H1 (cell line): Measurements from ENCODE around the gene MRPS15. TPM values are rescaled to one million over a fixed set of nuclear protein-coding genes. Genes with fewer than 3 reads are reported as not detected.

Experiments
- CTCF ChIA-PET: fragments of 300-600 bp; sonication (Branson Sonifier 250); formaldehyde crosslinking; loops from one replicate; lab custom pipeline; 2021; ENCODE audit not compliant: partially characterized antibody; lab: Charles Lee
- POLR2A ChIA-PET: fragments of 300-600 bp; sonication (Branson Sonifier 250); formaldehyde crosslinking; loops from one replicate; lab custom pipeline; 2021; ENCODE audit warnings: inconsistent platforms; ENCODE audit not compliant: partially characterized antibody; lab: Charles Lee
- DNase-seq, 2 experiments: peaks; one replicate each; pipeline versions ENCODE4 v3.0.0 to v3.0.0-alpha.2; 2010 to 2022; ENCODE audit warnings: low spot score in 2 of 2, low read depth in 1 of 2, mixed read lengths in 1 of 2
- FAIRE-seq: peaks from 2 replicates; lab custom pipeline; 2011; peaks lifted over from hg19 to GRCh38; lab: Jason Lieb, UNC
- H2AFZ ChIP-seq: 2 replicates; pipeline ENCODE4 v1.8.1; 2012; ENCODE audit warnings: low read length, inconsistent platforms
- H2AK5ac ChIP-seq: 2 replicates; pipeline ENCODE4 v1.6.1; 2013; ENCODE audit warnings: low read depth, low read length
- H2BK120ac ChIP-seq: replicated peaks from 2 replicates; pipeline ENCODE3; 2013; ENCODE audit warnings: low read depth, low read length, inconsistent platforms
- H2BK12ac ChIP-seq: 2 replicates; pipeline ENCODE4 v1.6.1; 2013; ENCODE audit warnings: low read depth, low read length
- H2BK15ac ChIP-seq: 2 replicates; pipeline ENCODE4 v1.6.1; 2013; ENCODE audit warnings: low read length
- H2BK20ac ChIP-seq: 2 replicates; pipeline ENCODE4 v1.6.1; 2013; ENCODE audit warnings: low read length
- H2BK5ac ChIP-seq: 2 replicates; pipeline ENCODE4 v1.6.1; 2013; ENCODE audit warnings: low read depth, low read length
- H3K14ac ChIP-seq: 2 replicates; pipeline ENCODE4 v1.6.1; 2013; ENCODE audit warnings: inconsistent platforms; ENCODE audit not compliant: insufficient read length
- H3K18ac ChIP-seq: 2 replicates; pipeline ENCODE4 v1.6.1; 2013; ENCODE audit warnings: low read length; ENCODE audit errors: extremely low read depth
- H3K23ac ChIP-seq: 2 replicates; pipeline ENCODE4 v1.6.1; 2013; ENCODE audit warnings: inconsistent platforms; ENCODE audit not compliant: insufficient read length
- H3K23me2 ChIP-seq: 2 replicates; pipeline ENCODE4 v1.6.1; 2013; ENCODE audit warnings: low read depth, low read length
- H3K27ac ChIP-seq: 2 replicates; pipeline ENCODE4 v1.6.1; 2011; ENCODE audit warnings: low read depth, low read length, inconsistent platforms
- H3K27me3 ChIP-seq, 4 experiments: replicated peaks in 1 of 4; 1 replicate in 1 of 4; 2 replicates in 3 of 4; pipeline versions ENCODE4 v1.6.1 to v1.8.1; 2011 to 2013; ENCODE audit warnings: low read length in 3 of 4, mild to moderate bottlenecking in 3 of 4, inconsistent platforms in 2 of 4, mixed read lengths in 2 of 4, moderate library complexity in 1 of 4; ENCODE audit not compliant: control insufficient read depth in 3 of 4, insufficient read depth in 3 of 4; ENCODE audit errors: extremely low read depth in 1 of 4
- H3K36me3 ChIP-seq, 4 experiments: 2 replicates each; pipeline versions ENCODE4 v1.6.1 to v1.8.1; 2011 to 2013; ENCODE audit warnings: mild to moderate bottlenecking in 4 of 4, low read length in 3 of 4, moderate library complexity in 2 of 4, control low read depth in 1 of 4, inconsistent platforms in 1 of 4; ENCODE audit not compliant: insufficient read depth in 4 of 4, control insufficient read depth in 2 of 4
- H3K4ac ChIP-seq: replicated peaks from 2 replicates; pipeline ENCODE3; 2013; ENCODE audit warnings: low read length, low read depth, mixed read lengths, inconsistent platforms; ENCODE audit not compliant: insufficient read length
- H3K4me1 ChIP-seq, 4 experiments: replicated peaks in 1 of 4; 1 replicate in 1 of 4; 2 replicates in 3 of 4; pipeline versions ENCODE4 v1.6.1 to v1.8.1; 2011 to 2013; ENCODE audit warnings: low read length in 3 of 4, inconsistent platforms in 2 of 4, mixed read lengths in 1 of 4; ENCODE audit not compliant: insufficient read depth in 4 of 4, control insufficient read depth in 3 of 4
- H3K4me2 ChIP-seq, 2 experiments: 2 replicates each; pipeline versions ENCODE4 v1.6.1 to v1.8.1; 2011 to 2013; ENCODE audit warnings: low read depth in 2 of 2, low read length in 2 of 2, control low read depth in 1 of 2, inconsistent platforms in 1 of 2, mild to moderate bottlenecking in 1 of 2; ENCODE audit not compliant: insufficient read depth in 1 of 2
- H3K4me3 ChIP-seq, 4 experiments: fragments of 200-600, 300-600 bp in 1 of 4; sonication (generic), shearing (Covaris generic), sonication (Bioruptor Twin) in 1 of 4; 2 replicates each; pipeline versions ENCODE4 v1.5.1 to v1.8.1; 2011 to 2016; ENCODE audit warnings: low read length in 4 of 4, low read depth in 3 of 4, control low read depth in 2 of 4, inconsistent platforms in 2 of 4, mild to moderate bottlenecking in 2 of 4, mixed read lengths in 1 of 4, moderate library complexity in 1 of 4; ENCODE audit not compliant: insufficient read depth in 2 of 4; ENCODE audit errors: extremely low read depth in 1 of 4
- H3K56ac ChIP-seq: replicated peaks from 2 replicates; pipeline ENCODE3; 2013; ENCODE audit warnings: low read depth, mild to moderate bottlenecking, mixed read lengths, low read length, inconsistent platforms; ENCODE audit not compliant: insufficient read length
- H3K79me1 ChIP-seq: 2 replicates; pipeline ENCODE4 v1.6.1; 2013; ENCODE audit warnings: low read depth, low read length, control low read depth
- H3K79me2 ChIP-seq, 2 experiments: 2 replicates each; pipeline versions ENCODE4 v1.6.1 to v1.8.1; 2012 to 2013; ENCODE audit warnings: low read length in 2 of 2, mild to moderate bottlenecking in 2 of 2, inconsistent platforms in 1 of 2; ENCODE audit not compliant: insufficient read depth in 2 of 2, control insufficient read depth in 1 of 2
- H3K9ac ChIP-seq, 4 experiments: replicated peaks in 1 of 4; 1 replicate in 1 of 4; 2 replicates in 3 of 4; pipeline versions ENCODE4 v1.6.1 to v1.8.1; 2011 to 2013; ENCODE audit warnings: low read depth in 3 of 4, low read length in 3 of 4, control low read depth in 2 of 4, mild to moderate bottlenecking in 2 of 4, moderate library complexity in 2 of 4, inconsistent platforms in 1 of 4; ENCODE audit errors: extremely low read depth in 1 of 4
- H3K9me3 ChIP-seq, 2 experiments: 2 replicates each; pipeline versions ENCODE4 v1.6.1 to v1.8.1; 2012 to 2013; ENCODE audit warnings: mild to moderate bottlenecking in 2 of 2, moderate library complexity in 2 of 2, control low read depth in 1 of 2, inconsistent platforms in 1 of 2, low read depth in 1 of 2, low read length in 1 of 2, mixed read lengths in 1 of 2; ENCODE audit not compliant: insufficient read depth in 2 of 2
- H4K20me1 ChIP-seq, 2 experiments: replicated peaks in 1 of 2; 2 replicates each; pipeline versions ENCODE3 to v1.8.1; 2011 to 2013; ENCODE audit warnings: inconsistent platforms in 2 of 2, low read length in 2 of 2, mild to moderate bottlenecking in 1 of 2; ENCODE audit not compliant: insufficient read depth in 2 of 2, control insufficient read depth in 1 of 2
- H4K5ac ChIP-seq: 2 replicates; pipeline ENCODE4 v1.6.1; 2013; ENCODE audit warnings: low read length, low read depth, mixed read lengths, inconsistent platforms; ENCODE audit not compliant: insufficient read length
- H4K8ac ChIP-seq: 2 replicates; pipeline ENCODE4 v1.8.0; 2013; ENCODE audit warnings: mild to moderate bottlenecking, moderate library complexity, low read length, inconsistent platforms; ENCODE audit not compliant: insufficient read depth; ENCODE audit errors: extremely low read depth
- H4K91ac ChIP-seq: replicated peaks from 2 replicates; pipeline ENCODE3; 2013; ENCODE audit warnings: low read length, mixed read lengths, inconsistent platforms; ENCODE audit not compliant: insufficient read length
- HDAC2 ChIP-seq, 2 experiments: fragments of 300-600 bp in 1 of 2; sonication (generic) in 1 of 2; IDR thresholded peaks; 2 replicates each; pipeline ENCODE4 v1.6.1; 2011 to 2012; ENCODE audit warnings: low read depth in 2 of 2, low read length in 2 of 2, mild to moderate bottlenecking in 2 of 2, moderate library complexity in 2 of 2, borderline replicate concordance in 1 of 2, inconsistent platforms in 1 of 2
- JUND ChIP-seq: IDR thresholded peaks from 2 replicates; pipeline ENCODE4 v1.6.1; 2011; ENCODE audit warnings: mild to moderate bottlenecking, improper control_type of control experiment, low read length
- KDM4A ChIP-seq: IDR thresholded peaks from one replicate; pipeline ENCODE4 v1.7.1; 2012; ENCODE audit warnings: low read depth, mild to moderate bottlenecking, moderate library complexity, low read length, inconsistent platforms; ENCODE audit not compliant: severe bottlenecking
- POLR2A ChIP-seq, 2 experiments: IDR thresholded peaks; 1 replicate in 1 of 2; 2 replicates in 1 of 2; pipeline ENCODE4 v1.6.1; 2011; ENCODE audit warnings: low read depth in 2 of 2, low read length in 2 of 2, mild to moderate bottlenecking in 2 of 2; ENCODE audit errors: control extremely low read depth in 1 of 2
- SAP30 ChIP-seq: fragments of 300-600 bp; sonication (generic); IDR thresholded peaks from 2 replicates; pipeline ENCODE4 v1.7.1; 2012; ENCODE audit warnings: low read length, moderate library complexity, mild to moderate bottlenecking, inconsistent platforms; ENCODE audit not compliant: insufficient read depth, insufficient replicate concordance
- SIRT6 ChIP-seq: IDR thresholded peaks from one replicate; pipeline ENCODE4 v1.7.1; 2012; ENCODE audit warnings: low read length, inconsistent platforms
- WGBS, 2 experiments: shearing (Covaris generic) in 1 of 2; methylation state at CpG; one replicate each; pipeline versions ENCODE4 v1.1.6 to v1.1.7; 2013 to 2015; ENCODE audit warnings: low lambda C conversion rate in 2 of 2, mixed read lengths in 2 of 2, inconsistent platforms in 1 of 2, low coverage in 1 of 2, missing lambda C conversion rate in 1 of 2; ENCODE audit not compliant: insufficient replicate concordance in 2 of 2, insufficient coverage in 1 of 2, insufficient read length in 1 of 2; ENCODE audit errors: extremely low coverage in 1 of 2, missing lambda C conversion rate in 1 of 2; 5-methylcytosine and 5-hydroxymethylcytosine counted together
- polyA plus RNA-seq, 7 experiments: library from polyadenylated mRNA; depleted of rRNA in 3 of 7; stranded (reverse) in 5 of 7; unstranded in 2 of 7; fragments of >200 nt in 5 of 7; fragments of 200-250 nt in 2 of 7; gene quantifications; 1 replicate in 5 of 7; 2 replicates in 1 of 7; 4 replicates in 1 of 7; pipeline versions ENCODE4 v1.2.1 to v1.2.3, GENCODE V29; 2011 to 2013; ENCODE audit warnings: missing spikeins in 2 of 7, mixed read lengths in 2 of 7
- total RNA-seq: library from RNA; stranded (reverse); fragmentation: NEBNext Ultra II Directional; extraction: Animal tissue kit (Norgen Biotek cat#: 25700); gene quantifications from 2 replicates; pipeline ENCODE4 v1.2.1, GENCODE V29; 2021

MRPS15 gene
- total and polyA plus RNA-seq, 2 of the 8 experiments (the other 6 are each of a cell fraction or from before 2014, with no cell fraction given), result 53.6 to 129 TPM

GRCh38 chr1:36420409-36420808 is 43.8 kb downstream of the MRPS15 start:
- Histone ChIP-seq H3K36me3 (no peaks in the 10 kb centered on the region), H3K9me3 (no peaks in the 10 kb centered on the region), H3K27me3 (no peaks in the 10 kb centered on the region), H3K4me3 (no peak overlapping the region), H3K9ac (no peak overlapping the region), H3K23me2 (no peaks in the 10 kb centered on the region), H3K4me2 (no peak overlapping the region), H2BK15ac (no peak overlapping the region), H2BK12ac (no peak overlapping the region), H3K14ac (no peak overlapping the region), H4K91ac (no peak overlapping the region), H3K79me1 (no peaks in the 10 kb centered on the region), H3K18ac (no peak overlapping the region), H2BK20ac (no peak overlapping the region), H2BK5ac (no peak overlapping the region), H3K79me2 (no peaks in the 10 kb centered on the region), H2AFZ (no peak overlapping the region), H4K20me1 (no peaks in the 10 kb centered on the region), H4K5ac (no peak overlapping the region), H3K4me1 (no peaks in the 10 kb centered on the region), H3K23ac (no peak overlapping the region), H2AK5ac (no peak overlapping the region), H3K56ac (no peak overlapping the region), H2BK120ac (no peak overlapping the region), H4K8ac (no peak overlapping the region), H3K27ac (no peak overlapping the region), H3K4ac (no peak overlapping the region)
- WGBS, 2 experiments, result 80% methylated on average over 5 of the region's 5 CpGs; no CpG with 5 or more reads in 1 of the 2 experiments
- DNase-seq (no peak), FAIRE-seq (no peak)
- ChIA-PET CTCF (interaction anchor here (0.6 to 4.0 kb wide), 14 partner anchors 11 to 436 kb away, joined by 3 to 21 read pairs (median 4); partner anchors contain the start of gene SH3D21), POLR2A (interaction anchor here (3.3 kb wide), 1 partner anchor 34 kb away, joined by 18 read pairs; no protein-coding TSS in a partner anchor)
- TF ChIP-seq SIRT6 (no peak), JUND (no peak), SAP30 (no peak), KDM4A (no peak), HDAC2 (IDR thresholded peaks at IDR 0.05; ENCODE audit: borderline replicate concordance in 1 of 2, low read depth in 2 of 2, low read length in 2 of 2) (no peak), POLR2A (IDR thresholded peaks at IDR 0.05; ENCODE audit: control extremely low read depth in 1 of 2, low read depth in 2 of 2, low read length in 2 of 2) (no peak)
